ENCODE results near the gene PLCB3.
A peak's percentile ranks its signal among the peaks of the same experiment; 100 is the strongest.
"Not testable (repeated sequence)": the region's sequence is repeated elsewhere in the genome, so short reads cannot be mapped to it uniquely, and the experiment has no call there.

Gene PLCB3

DNA sequence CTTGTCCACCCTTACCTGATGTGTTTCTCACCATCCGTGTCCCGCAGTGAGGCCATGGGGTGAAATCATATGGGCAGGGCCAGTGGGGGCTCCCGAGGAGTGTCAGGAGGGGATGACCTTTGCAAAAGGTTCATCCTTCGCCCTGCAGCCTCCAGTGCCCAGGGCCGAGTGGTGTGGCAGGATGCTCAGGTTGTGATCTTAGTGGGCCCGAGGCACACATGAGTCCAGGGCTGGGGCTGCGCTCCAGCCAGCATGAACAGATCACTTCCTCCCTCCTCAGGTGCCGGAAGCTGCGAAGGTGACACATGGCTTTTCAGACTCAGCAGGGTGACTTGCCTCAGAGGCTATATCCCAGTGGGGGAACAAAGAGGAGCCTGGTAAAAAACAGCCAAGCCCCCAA lies 13.3 kb upstream of the PLCB3 start:
- DNase-seq: no peak

DNA sequence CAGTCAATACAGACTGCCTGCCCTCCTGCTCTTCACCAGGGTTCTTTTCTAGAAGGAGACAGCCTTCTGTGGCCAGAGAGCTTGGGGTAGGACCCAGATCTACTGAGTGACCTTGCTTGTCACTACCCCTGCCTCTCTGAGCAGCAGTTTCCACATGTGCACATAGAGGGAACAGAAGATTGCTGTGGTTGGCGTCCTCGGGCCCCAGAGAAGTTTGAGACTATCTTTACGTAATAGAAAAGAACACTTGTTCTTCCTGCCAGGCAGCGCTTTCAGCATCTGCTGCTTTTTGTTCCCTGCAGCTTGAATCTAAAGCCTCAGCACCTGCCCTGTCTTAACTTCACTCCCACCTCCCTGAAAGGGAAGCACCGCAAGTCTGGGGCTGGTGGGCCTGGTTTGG lies 12.3 kb upstream of the PLCB3 start:
- DNase-seq: no peak

DNA sequence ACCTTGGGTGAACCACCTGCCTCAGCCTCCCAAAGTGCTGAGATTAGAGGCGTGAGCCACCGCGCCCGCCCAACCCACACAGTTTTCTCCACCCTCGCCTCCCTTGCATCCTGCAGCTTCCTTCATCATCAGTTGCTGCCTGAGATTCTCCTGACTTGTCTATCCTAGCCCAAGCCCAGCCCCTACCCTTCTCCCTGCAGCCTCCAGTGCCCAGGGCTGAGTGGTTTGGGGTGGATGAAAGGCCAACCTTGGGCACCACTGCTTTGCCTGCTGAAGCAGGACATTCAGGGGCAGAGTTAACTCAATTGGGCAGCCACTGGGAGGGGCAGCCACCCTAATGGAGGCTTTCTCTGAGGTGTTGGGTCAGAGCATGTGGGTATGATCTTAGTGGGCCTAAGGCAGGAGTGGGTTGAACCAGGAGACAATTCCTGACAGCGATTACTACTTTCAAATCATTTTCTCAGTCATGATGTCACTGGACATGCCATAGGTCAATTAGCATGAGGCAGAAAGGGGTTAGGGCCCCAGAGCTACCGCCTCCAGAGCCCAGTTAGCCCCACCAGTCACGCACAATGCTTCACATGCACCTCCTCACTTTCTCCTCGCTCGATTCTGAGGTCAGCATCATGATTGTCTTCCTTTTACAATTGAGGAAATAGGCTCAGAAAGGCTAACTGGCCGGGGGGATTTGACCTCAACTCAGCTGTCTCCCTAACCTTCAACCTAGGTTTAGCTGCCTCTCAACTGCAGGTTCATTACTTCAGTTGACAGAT lies 11.5 kb upstream of the PLCB3 start:
- no peak for DNase-seq

DNA sequence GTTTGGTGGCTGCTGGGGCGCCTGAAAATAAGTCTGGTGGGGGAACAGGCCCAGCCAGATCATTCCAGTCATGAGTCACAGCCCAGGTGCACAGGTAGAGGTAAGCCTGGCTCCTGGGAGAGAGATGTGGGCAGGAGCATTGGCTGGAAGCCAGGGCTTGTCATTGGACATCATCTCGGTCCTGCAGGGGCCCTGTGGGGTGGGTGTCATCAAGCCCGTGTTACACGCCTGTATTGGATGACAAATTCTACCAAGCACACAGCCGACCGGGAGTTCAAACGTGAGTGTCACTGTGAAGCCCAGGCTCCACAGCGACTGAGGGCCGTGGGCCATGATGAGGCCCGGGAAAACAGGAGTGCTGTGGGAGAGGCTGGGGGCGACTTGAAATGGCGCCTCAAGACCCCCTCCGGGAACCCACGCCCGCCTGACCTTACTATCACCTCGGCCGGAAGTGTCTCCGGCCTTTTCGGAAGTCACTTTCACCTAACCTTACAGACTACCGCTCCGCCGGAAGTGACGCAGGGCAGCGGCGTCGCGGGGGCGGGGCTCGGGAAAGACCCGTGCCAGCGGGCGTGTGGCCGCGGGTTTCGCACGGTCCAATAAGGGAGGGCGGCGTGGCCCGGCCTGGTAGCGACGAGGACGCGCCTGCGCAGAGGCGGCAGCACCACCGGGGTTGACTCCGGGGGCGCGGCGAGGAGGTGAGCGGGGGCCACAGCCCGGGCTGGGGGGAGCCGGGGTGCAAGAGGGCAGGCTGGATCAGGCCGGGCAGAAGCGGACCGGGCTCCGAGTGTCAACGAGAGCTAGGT lies 10.7 kb upstream of the PLCB3 start, which contains the start of gene FKBP2:
FKBP2 (plus strand) TSS at position 661 of the 806 bp plus-strand sequence. CDS start 1,293 bp downstream, outside the sequence.
- peak; percentile 97 for DNase-seq

DNA sequence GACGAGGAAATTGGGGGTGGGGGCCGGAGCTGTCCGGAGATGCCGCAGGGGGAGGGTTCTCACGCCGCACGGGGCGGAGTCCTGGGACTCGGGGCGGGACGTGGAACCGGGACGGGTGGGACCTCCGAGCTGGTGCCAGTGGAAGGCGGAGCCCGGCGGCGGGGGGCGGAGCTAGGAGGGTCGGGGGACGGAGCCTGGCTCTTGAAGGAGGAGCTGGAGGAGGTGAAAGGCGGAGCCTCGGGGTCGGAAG lies 10.2 kb upstream of the PLCB3 start:
- peak; percentile 100 for DNase-seq

DNA sequence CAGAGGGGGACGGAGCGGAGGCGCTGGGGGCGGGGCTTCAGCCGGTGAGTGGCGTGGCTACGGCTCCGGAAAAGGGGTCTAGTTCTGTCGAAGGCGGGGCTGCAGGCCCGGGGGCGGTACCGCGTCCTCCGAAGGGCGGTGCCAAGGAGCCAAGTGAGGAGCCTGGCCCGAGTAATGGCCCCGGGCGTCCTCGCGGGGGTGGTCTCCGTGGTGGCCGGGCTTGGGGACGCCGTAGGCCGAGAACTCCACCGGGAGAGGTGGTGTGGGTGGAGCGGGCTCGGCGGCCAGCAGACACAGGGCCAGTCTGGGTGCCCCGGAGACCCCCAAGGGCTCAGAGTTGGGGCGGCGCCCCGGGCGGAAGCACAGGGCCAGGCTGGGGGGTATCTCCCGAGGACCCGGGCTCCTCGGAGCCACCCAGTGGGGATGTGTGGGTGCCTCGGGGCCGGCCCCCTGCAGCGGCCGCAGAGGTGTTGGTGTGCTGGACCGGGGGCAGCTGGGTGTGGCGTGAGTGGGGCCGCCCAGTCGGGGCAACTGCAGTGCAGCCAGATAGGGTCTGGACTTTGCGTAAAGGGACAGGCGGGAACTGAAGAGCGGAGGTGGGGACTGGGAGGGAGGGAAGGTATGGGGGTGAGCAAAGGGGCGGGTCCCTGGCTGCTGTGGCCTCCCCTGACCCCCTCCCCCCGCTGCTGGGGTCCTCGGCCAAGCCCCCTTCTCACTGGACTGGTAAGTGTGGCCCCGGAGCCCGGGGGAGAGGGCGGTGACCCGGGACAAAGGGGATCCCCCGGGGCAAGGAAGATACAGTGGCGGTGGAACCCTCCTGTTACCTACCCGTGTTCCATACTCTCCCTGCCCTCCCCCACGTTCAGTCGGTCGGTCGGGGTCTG lies 9.6 kb upstream of the PLCB3 start:
- DNase-seq: no peak

DNA sequence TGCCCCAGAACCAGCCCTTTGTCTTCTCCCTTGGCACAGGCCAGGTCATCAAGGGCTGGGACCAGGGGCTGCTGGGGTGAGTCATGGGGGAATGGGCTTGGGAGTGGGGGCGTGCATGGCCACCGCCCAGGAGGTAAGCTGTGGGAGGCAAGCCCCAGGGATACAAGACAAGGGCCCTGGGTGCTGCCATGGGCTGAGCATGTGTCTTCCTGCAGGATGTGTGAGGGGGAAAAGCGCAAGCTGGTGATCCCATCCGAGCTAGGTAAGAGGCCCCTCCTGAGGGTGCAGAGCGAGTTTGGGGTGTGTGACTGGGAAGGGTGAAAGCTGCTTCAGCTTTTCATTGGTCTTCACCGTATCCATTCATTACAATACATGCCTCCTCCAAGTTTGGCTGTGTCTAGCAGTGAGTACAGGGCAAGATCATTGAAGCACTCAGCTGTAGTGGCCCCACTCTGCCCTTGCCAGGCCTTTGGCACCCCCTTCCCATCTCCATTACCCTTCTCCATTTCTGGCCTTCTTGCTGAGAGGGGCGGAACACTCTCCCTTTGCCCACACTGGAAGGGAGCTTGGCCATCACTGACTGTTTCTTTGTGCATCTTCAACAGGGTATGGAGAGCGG lies 8.0 kb upstream of the PLCB3 start:
- DNase-seq: no peak

DNA sequence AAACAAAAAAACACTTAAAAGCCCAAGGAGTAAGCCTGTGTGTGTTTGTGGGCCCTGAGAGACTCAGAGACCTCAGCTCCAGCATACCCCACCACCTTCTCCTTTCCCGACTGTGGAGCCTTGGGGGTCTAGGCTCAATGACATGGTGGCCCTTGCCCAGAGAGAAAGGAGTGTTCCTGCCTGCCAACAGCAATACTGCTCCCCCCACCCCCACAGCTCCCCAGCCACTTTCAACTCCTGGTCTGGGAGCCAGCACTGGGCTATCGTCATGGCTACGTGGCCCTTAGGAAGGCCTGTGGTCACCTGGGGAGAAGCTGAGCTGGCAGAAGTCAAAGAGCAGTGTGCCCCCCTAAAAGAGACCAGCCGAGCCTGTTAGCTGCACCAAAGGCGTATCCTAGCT lies 7.2 kb upstream of the PLCB3 start:
- no peak for DNase-seq

DNA sequence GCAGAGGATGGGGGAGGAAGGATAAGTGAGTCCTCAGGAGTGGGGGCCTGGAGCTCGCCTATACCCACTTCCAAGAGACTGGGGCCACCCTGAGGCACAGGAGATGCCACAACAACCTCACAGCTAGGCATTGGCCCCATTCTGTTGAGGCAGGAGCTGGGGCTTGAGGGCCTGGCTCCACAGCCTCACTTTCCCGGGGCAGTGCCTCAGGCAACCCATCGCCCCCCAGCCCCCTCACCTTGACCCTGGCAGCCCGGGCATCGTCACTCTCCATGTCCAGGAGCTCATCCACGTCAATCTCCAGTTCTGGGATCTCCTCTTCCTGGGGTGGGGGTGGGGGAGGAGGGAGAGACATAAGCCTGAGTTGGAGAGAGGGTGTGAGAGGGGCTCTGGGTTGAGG lies 6.4 kb upstream of the PLCB3 start:
- no peak for DNase-seq

DNA sequence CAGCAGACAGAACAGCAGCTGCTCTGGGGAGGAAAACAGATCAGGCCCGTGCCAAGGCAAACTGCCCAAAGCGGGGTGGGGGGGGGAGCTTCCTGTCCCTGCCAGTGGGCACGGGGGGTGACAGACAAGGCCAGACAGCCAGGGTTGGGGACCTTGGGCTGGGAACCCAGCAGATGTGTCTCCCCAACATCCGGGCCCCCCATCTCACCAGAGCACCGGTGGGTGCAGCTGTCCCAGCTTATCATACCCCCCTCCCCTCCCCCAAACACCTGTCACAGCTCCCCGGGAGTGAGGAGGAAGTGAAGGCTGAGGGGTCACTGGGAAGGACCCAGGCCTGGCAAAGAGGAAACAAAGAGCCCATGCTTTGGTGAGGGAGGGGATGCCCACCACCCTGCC lies 5.9 kb upstream of the PLCB3 start:
- DNase-seq: no peak

DNA sequence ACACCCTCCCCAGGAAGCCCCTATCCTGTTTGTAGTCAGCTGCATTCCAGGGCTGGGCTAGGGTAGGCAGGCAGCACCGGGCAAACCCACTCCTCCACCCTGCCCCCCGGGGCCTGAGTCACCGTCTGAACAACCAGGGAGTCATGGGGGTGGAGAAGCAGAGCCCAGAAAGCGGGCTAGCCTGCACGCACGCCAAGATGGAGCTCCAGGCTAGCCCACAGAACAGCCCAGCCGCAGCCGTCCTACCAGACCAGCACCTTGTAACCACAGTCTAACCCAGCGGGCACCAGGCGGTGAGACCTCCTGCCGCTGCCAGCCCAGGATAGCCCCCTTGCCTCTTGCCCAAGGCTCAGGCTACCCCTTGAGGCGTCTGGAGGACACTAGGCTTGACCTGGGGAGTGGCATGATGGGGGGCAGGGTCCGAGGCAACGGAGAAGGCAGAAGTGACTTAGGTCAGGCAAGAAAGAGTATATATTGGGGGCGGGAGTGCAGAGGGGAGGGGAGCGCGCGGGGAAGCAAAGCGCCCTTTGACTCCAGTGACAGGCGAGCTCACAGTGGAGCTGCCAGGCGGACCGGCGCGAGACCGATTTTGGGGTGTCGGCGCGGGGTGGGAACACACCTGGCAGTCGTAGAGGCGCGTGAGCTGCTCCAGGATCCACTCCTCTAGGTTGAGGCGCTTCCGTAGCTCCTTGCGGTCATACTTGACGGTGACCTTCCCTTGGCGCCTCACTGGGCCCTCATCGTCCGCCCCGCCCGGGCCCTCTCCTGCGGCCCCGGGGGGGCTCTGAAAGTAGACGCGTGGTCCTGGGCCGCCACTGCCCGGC lies 5.3 kb upstream of the PLCB3 start:
- peak; percentile 81 for DNase-seq

DNA sequence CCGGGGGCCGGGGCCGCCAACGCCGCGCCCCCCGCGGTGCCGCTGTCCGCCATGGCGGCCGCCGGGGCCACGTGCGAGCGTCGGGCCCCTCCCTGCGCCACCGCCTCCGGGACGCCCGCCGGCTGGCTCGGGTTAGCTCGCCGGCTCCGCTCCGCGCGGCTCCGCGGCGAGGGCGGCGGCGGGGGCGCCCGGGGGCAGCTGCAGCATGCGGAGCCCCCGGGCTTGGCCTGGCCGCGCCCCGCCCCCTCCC lies 4.8 kb upstream of the PLCB3 start:
- not testable (repeated sequence) for DNase-seq

DNA sequence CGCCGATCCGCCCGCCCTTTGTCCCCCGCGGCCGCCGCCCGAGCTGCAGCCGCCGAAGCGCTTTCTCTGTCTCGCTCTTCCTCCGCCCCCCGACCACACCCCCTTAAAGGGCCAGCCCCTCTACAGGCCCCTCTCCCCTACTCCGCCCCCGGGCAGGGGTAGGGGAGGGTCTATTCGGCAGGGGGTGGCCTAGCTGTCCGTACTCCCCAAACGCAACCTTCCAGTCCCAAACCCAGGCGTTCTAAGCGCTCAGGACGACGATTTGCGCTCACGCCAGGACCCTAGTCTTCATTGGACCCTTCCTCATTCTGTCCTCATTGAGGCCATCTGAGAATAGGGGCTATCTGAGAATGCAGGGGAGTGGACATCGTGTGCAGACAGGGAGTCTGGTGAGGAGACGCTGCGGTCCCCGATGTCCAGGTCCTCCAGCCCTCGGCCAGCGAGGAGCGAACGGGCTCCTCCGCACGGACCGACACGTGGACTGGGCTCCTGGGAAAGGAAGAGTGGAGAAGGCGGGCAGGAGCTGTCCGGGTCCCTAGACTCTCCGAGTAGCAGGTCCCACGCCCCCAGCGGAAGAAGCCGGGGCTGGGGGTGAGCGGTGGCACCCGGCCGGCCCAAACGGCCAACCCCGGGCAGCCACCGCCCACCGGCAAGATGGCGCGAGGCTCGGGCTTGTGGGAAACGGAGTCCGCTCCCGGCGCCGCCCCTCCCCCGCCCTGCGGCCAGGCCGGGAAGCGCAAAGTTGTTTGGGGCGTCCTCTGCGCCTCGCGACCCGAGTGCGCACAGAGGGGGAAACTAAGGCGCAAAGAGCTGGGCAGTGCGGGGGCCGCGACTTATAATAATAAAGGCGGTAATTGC lies 4.2 kb upstream of the PLCB3 start, which contains the start of gene PPP1R14B:
PPP1R14B (minus strand) TSS at position 73 of the 858 bp plus-strand sequence. CDS start 270 bp downstream, outside the sequence.
- peak; percentile 67 for DNase-seq

DNA sequence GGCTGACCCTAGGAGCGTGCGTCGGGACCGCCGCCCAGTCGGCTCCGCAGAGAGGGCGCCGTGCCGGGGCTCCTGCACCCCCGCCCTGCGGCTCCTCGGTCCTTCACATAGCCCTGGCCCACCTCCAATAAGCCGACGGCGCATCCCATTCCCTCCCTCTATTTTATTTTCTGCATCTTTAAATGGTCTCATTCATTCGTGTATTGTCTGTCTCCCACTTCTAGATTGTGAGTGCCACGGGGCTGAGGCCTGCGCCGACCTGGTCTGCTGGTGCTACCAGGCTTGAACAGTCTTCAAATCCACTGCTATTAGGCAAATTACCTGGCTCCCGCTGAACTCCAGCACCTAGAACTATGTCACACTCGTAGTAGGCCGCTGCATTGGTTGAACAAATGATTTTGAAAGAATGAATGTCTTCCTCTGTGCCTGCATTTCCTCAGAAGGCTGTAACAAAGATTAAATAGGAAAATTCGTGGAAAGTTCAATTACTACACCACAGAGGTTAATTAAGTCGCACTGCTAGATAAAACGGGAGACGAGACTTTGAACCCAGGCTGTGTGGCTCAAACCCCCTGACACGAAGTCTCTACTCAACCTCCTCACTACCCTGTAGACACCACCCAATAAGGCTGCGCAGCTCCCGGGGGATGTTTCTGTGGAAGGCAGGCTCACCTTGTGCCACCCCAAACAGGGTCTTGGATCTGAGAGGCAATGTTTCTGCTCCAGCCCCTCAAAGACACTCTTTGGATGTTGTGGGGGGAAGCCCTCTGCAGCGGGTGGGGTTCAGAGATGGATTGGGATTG lies 3.4 kb upstream of the PLCB3 start:
- no peak for DNase-seq

DNA sequence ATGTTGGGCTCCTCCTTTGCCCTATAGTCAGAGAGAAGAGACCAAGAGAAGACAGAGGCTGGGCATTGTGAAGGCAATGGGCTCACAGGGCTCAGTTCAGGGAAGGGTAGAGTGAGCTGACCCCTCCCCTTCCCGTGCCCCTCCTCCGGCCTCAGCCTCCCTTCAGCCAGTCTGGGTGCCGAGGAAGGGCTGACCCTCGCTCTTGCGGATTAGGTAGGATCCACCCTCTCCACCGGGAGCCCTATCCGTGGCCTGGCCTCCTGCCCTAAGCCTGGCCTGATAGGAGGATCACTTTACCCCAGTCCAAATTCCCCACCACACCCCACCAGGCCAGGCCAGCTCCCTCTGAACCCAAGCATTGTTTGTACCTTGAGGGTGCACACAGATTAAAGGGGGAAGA lies 2.8 kb upstream of the PLCB3 start:
- DNase-seq: no peak

DNA sequence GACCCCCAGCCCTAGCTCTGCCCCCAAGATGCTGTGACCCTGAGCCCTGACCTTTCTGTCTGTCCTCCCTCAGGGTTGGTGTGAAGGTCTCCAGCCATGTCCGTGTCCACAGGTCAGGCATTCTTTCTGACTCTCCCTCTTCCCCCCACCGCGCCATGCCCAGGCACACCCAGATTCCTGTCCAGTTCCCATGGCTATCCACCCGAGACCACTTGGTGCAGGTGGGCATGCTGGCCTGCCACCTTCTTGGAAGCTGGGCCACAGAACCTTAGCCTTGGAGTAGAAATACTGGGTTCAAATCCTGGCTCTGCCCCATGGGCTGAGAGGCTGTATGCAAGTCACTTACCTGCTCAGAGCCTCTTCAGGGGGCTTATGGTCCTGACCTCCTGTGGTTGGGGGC lies 2.3 kb upstream of the PLCB3 start:
- no peak for DNase-seq

DNA sequence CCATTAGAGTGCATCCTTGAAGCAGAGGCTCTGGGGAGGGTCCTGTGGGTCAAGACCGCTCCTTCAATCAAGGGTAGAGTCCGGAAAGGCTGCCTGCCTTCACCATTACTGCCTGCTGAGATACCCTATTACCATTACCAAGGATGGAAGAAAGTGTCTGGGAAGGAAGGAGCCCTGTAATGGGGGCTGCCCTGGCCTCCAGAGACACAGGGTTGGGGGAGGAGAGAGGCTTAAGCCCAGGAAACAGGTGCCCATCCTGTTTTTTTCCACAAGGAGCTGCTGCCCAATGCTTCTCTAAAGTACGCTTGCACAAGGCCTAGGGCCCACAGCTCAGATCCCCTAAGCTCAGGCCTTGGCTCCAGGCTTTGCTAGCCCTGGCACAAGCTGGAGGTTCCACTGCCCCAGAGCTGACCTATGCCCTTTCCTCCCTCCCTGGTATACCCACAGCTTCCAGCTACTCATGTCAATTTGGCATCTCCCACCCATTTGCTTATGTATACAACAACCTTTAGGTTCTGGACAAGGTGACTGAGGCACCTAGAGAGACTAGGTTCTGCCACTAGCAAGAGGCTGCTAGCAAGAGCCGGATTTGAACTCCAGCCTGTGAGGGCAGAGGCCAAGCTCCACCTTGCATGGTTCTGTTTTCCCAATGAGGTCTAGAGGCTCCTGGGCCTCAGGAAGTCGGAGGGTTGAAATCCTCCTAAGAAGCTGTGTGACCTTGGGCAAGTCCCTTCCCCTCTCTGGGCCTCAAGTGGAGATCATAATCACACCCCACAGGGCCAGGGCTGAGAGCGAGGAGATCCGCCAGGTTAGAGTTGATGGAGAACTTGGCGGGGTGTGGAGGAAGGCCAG lies 1.5 kb upstream of the PLCB3 start:
- DNase-seq: no peak

DNA sequence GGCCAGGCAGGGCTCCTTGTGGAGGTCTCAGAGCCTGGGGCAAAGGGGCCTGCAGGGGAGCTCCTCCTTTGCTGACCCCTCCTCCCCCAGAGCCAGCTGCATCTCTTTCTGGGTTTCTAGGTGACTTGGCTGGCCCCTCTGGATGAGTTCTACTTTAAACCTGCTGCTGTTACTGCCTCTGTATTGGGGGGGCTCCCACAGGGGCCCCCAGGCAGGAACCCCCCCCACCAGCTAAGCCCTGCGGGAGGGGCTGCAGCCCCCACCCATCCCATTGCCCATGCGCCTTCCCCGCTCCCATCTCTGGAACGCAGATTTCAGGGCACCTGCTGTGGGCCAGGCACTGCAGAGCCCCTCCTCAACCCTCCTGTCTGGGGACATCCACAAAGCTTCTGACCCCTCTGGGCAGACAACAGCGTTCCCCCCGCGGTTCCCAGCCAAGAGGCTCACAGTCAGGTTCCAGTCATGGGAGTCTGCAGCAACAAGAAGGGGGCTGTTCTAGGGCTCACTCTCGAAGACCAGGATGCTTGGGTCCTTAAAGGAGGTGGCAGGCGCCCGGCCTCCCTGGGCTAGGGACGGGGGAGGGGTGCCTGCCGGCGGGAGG lies 815 bp upstream of the PLCB3 start:
- no peak for DNase-seq

DNA sequence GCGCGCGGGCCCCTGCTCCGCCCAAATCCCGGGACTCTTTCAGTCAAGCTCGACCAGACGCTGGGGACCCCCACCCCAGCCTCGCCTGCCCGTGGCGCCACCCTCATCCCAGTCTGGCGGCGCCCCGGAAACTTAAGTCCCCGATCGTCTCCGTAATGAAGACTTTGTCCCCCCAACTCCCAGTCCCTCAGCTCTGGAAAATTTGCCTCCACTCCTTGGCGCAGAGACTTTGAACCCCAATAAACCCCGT lies 348 bp downstream of the PLCB3 start:
- DNase-seq: no peak
